Prostate gland (tissue), 2 donors: ENCODE measurements around the gene STMP1.

Experiments
- POLR2A ChIP-seq: fragments of 450-650 bp; IDR thresholded peaks from one replicate; pipeline ENCODE4 v1.6.1; 2016; ENCODE audit warnings: antibody characterized with exemption, mild to moderate bottlenecking
- TF ChIP-seq, protein P1 (sequence below), 4 experiments: fragments of 200-600 bp in 2 of 4; fragments of 450-650 bp in 2 of 4; sonication (generic) in 2 of 4; IDR thresholded peaks; 1 replicate in 3 of 4; 2 replicates in 1 of 4; pipeline ENCODE4 v1.5.1; 2016 to 2019; ENCODE audit warnings: antibody characterized with exemption in 4 of 4, mild to moderate bottlenecking in 2 of 4, moderate library complexity in 2 of 4

DNA sequence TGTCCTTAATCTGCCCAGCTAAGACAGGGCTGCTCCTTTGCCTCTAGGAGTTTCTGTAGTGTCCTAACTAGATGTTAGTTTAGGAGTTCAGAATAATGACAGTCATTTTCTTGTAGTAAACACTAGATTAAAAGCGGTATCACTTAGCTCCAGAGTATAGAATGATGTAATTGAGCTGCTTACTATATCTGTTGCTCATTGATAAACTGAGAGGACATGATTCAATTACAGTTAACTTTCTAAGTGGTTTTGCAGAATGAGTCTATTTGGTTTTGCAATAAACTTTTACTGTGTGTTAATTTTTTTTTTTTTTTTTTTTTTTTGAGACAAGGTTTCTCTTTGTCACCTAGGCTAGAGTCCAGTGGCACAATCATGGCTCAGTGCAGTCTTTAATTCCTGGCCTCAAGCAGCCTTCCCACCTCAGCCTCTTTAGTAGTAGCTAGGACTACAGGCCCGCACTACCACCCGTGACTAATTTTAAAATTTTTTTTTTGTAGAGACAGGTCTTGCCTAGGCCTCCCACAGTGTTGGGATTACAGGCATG is 1.8 kb downstream of the STMP1 start:
- TF ChIP-seq, protein P1, sequence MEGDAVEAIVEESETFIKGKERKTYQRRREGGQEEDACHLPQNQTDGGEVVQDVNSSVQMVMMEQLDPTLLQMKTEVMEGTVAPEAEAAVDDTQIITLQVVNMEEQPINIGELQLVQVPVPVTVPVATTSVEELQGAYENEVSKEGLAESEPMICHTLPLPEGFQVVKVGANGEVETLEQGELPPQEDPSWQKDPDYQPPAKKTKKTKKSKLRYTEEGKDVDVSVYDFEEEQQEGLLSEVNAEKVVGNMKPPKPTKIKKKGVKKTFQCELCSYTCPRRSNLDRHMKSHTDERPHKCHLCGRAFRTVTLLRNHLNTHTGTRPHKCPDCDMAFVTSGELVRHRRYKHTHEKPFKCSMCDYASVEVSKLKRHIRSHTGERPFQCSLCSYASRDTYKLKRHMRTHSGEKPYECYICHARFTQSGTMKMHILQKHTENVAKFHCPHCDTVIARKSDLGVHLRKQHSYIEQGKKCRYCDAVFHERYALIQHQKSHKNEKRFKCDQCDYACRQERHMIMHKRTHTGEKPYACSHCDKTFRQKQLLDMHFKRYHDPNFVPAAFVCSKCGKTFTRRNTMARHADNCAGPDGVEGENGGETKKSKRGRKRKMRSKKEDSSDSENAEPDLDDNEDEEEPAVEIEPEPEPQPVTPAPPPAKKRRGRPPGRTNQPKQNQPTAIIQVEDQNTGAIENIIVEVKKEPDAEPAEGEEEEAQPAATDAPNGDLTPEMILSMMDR (IDR thresholded peaks at IDR 0.05): no peak
- TF ChIP-seq POLR2A: no peak
